Keratinocyte (primary cell): Measurements from ENCODE around the gene BOD1L1. TPM values are rescaled to one million over a fixed set of nuclear protein-coding genes. Genes with fewer than 3 reads are reported as not detected.

ENCODE experiments used
- DNase-seq: peaks from one replicate; pipeline ENCODE4 v3.0.0-alpha.2; 2011; ENCODE audit warnings: low read depth, missing footprints, low spot score
- FAIRE-seq: peaks from 2 replicates; lab custom pipeline; 2011; peaks lifted over from hg19 to GRCh38; lab: Jason Lieb, UNC
- H2AFZ ChIP-seq: 2 replicates; pipeline ENCODE4 v1.6.0; 2012; ENCODE audit warnings: low read length, control low read depth, inconsistent platforms; ENCODE audit not compliant: control insufficient read depth
- H3K27ac ChIP-seq: 2 replicates; pipeline ENCODE4 v1.5.1; 2011; ENCODE audit warnings: low read length; ENCODE audit not compliant: control insufficient read depth, insufficient read depth
- H3K27me3 ChIP-seq: 3 replicates; pipeline ENCODE4 v1.6.0; 2011; ENCODE audit warnings: low read length; ENCODE audit not compliant: control insufficient read depth, insufficient read depth; ENCODE audit errors: extremely low read depth
- H3K36me3 ChIP-seq, 2 experiments: 2 replicates in 1 of 2; 3 replicates in 1 of 2; pipeline ENCODE4 v1.5.1; 2011; ENCODE audit warnings: low read length in 2 of 2, mild to moderate bottlenecking in 1 of 2; ENCODE audit not compliant: control insufficient read depth in 2 of 2, insufficient read depth in 2 of 2; ENCODE audit errors: extremely low read depth in 1 of 2
- H3K4me1 ChIP-seq: 3 replicates; pipeline ENCODE4 v1.5.1; 2011; ENCODE audit warnings: low read length; ENCODE audit not compliant: control insufficient read depth, insufficient read depth; ENCODE audit errors: extremely low read depth
- H3K4me2 ChIP-seq: 3 replicates; pipeline ENCODE4 v1.6.0; 2011; ENCODE audit warnings: low read depth, low read length; ENCODE audit not compliant: control insufficient read depth, insufficient read depth; ENCODE audit errors: extremely low read depth
- H3K4me3 ChIP-seq, 3 experiments: fragments of 200-600 bp in 1 of 3; sonication (generic) in 1 of 3; 2 replicates in 2 of 3; 3 replicates in 1 of 3; pipeline ENCODE4 v1.5.1; 2011 to 2016; ENCODE audit warnings: low read length in 3 of 3, mild to moderate bottlenecking in 3 of 3, control low read depth in 2 of 3, inconsistent platforms in 1 of 3, low read depth in 1 of 3, mixed read lengths in 1 of 3, mixed run types in 1 of 3, moderate library complexity in 1 of 3; ENCODE audit not compliant: control insufficient read depth in 2 of 3, insufficient read depth in 2 of 3; ENCODE audit errors: extremely low read depth in 1 of 3
- H3K79me2 ChIP-seq: 2 replicates; pipeline ENCODE4 v1.6.0; 2012; ENCODE audit warnings: low read length; ENCODE audit not compliant: control insufficient read depth, insufficient read depth
- H3K9ac ChIP-seq: 3 replicates; pipeline ENCODE4 v1.6.0; 2011; ENCODE audit warnings: low read length; ENCODE audit not compliant: control insufficient read depth, insufficient read depth; ENCODE audit errors: extremely low read depth
- H3K9me1 ChIP-seq: 3 replicates; pipeline ENCODE4 v1.6.0; 2011; ENCODE audit warnings: low read length; ENCODE audit not compliant: control insufficient read depth, insufficient read depth; ENCODE audit errors: extremely low read depth
- H3K9me3 ChIP-seq: 2 replicates; pipeline ENCODE4 v1.5.1; 2012; ENCODE audit warnings: low read depth, low read length; ENCODE audit not compliant: control insufficient read depth
- H4K20me1 ChIP-seq: 3 replicates; pipeline ENCODE4 v1.6.0; 2011; ENCODE audit warnings: low read length; ENCODE audit not compliant: control insufficient read depth, insufficient read depth; ENCODE audit errors: extremely low read depth
- CTCF ChIP-seq, 3 experiments: IDR thresholded peaks in 1 of 3; conservative IDR thresholded peaks in 1 of 3; optimal IDR thresholded peaks in 1 of 3; 2 replicates in 2 of 3; 3 replicates in 1 of 3; pipeline versions ENCODE3 to v1.5.1; 2011; ENCODE audit warnings: low read length in 3 of 3, mild to moderate bottlenecking in 3 of 3, moderate library complexity in 2 of 3, control low read depth in 1 of 3, inconsistent platforms in 1 of 3; ENCODE audit not compliant: insufficient read depth in 2 of 3; ENCODE audit errors: extremely low read depth in 1 of 3
- EZH2 ChIP-seq: IDR thresholded peaks from one replicate; pipeline ENCODE4 v1.6.1; 2012; ENCODE audit warnings: inconsistent platforms, mild to moderate bottlenecking, low read length, moderate library complexity
- dilution Hi-C: fragments of 300-500 bp; cut with MboI; formaldehyde crosslinking; loops from one replicate; pipeline ENCODE4 v1.7.0; 2020; ENCODE audit warnings: low sequenced_read_pairs; ENCODE audit not compliant: extremely low pct_ligation_motif_present
- polyA plus RNA-seq, 5 experiments: library from polyadenylated mRNA; depleted of rRNA in 3 of 5; stranded (reverse) in 3 of 5; stranded (forward) in 1 of 5; unstranded in 1 of 5; fragments of >200 nt; gene quantifications; 1 replicate in 1 of 5; 2 replicates in 3 of 5; 3 replicates in 1 of 5; pipeline versions ENCODE4 v1.2.1 to v1.2.3, GENCODE V29; 2011 to 2012; ENCODE audit warnings: missing spikeins in 2 of 5, low read depth in 1 of 5, low replicate concordance in 1 of 5

BOD1L1 gene
- polyA plus RNA-seq, 1 donor (not counting 4 experiments of a cell fraction or from before 2014, with no cell fraction given): 20.6 TPM

DNA sequence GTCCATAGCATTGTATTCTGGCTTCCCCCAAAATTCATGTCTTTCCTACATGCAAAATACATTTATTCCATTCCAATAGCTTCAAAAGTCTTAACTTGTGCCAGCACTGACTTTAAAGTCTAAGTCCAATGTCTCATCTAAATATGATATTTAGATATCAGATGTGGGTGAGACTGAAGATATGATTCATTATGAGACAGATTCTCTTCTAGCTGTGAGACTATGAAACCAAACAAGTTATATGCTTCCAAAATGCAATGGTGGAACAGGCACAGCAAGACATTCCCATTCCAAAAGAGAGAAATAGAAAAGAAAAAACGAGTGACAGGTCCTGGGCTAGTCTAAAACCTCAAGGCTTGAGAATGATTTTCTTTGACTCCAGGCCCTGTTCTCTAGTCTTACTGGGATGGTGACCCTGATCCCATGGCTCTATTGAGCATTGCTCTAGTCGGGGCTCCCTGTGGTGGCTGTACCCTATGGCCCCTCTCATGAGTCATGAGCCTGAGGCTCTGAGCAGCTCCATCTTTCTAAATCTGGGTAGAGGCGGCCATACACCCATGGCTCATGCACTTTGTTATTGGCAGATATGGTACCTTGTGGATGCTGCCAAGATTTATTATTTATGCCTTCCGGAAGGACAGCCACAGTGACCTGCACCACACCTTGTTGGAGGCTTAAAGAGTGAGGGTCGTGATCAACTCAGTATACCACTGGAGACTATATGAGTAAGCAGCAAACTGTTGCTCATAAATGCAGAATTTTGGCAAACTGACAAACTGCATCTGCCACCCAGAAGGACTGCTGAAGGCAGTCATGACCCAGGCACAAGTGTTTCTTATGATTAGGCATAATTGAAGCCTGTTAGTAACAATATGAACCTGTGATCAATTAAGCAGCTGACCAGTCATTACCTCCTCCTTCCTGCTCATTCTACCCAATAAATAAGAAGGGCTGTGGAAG, 38.5 kb upstream of the BOD1L1 start:
- no peak for FAIRE-seq
- DNase-seq: no peak
- no peaks in the 10 kb centered on the region for H3K4me1 ChIP-seq
- H3K79me2 ChIP-seq: no peaks in the 10 kb centered on the region
- no peak overlapping the region for H3K9ac ChIP-seq
- dilution Hi-C loops: no loop called here
- no peak overlapping the region for H3K4me2 ChIP-seq
- TF ChIP-seq CTCF (optimal IDR thresholded peaks at IDR 0.05 in 1 of 3, IDR thresholded peaks at IDR 0.05 in 1 of 3, conservative IDR thresholded peaks at IDR 0.05 in 1 of 3; ENCODE audit: extremely low read depth in 1 of 3, insufficient read depth in 2 of 3, low read length in 3 of 3) (no peak), EZH2 (no peak)
- H3K9me3 ChIP-seq: no peaks in the 10 kb centered on the region
- no peak overlapping the region for H3K27ac ChIP-seq
- H2AFZ ChIP-seq: no peak overlapping the region
- H3K36me3 ChIP-seq: no peaks in the 10 kb centered on the region
- H3K4me3 ChIP-seq: no peak overlapping the region
- H3K9me1 ChIP-seq: no peaks in the 10 kb centered on the region
- H4K20me1 ChIP-seq: no peaks in the 10 kb centered on the region
- H3K27me3 ChIP-seq: no peaks in the 10 kb centered on the region

- H2AFZ ChIP-seq: no peak overlapping the region
- DNase-seq (no peak), FAIRE-seq (no peak)
- no peak overlapping the region for H3K4me3 ChIP-seq
- no peak overlapping the region for H3K27ac ChIP-seq
- no peaks in the 10 kb centered on the region for H3K27me3 ChIP-seq
- no peak overlapping the region for H3K9ac ChIP-seq
- H3K4me2 ChIP-seq: no peak overlapping the region
- no peaks in the 10 kb centered on the region for H3K9me1 ChIP-seq
- TF ChIP-seq EZH2 (no peak), CTCF (optimal IDR thresholded peaks at IDR 0.05 in 1 of 3, IDR thresholded peaks at IDR 0.05 in 1 of 3, conservative IDR thresholded peaks at IDR 0.05 in 1 of 3; ENCODE audit: extremely low read depth in 1 of 3, insufficient read depth in 2 of 3, low read length in 3 of 3) (no peak)
- no peaks in the 10 kb centered on the region for H3K9me3 ChIP-seq
- H4K20me1 ChIP-seq: no peaks in the 10 kb centered on the region
- peaks cover 4% of the 10 kb centered on the region for H3K4me1 ChIP-seq
- H3K79me2 ChIP-seq: no peaks in the 10 kb centered on the region
- H3K36me3 ChIP-seq: no peaks in the 10 kb centered on the region
- dilution Hi-C loops: no loop called here
Observed at GRCh38 chr4:13659341-13660070, 32.0 kb upstream of the BOD1L1 start.
